GM12891 (cell line): ENCODE data around the gene MRPL16.

Experiments used
- PAX5 ChIP-seq: IDR thresholded peaks from 2 replicates; pipeline ENCODE4 v1.6.1; 2011; ENCODE audit warnings: low read length, moderate library complexity, mild to moderate bottlenecking; ENCODE audit not compliant: insufficient read depth, severe bottlenecking
- POLR2A ChIP-seq: IDR thresholded peaks from 2 replicates; pipeline ENCODE4 v1.6.1; 2011; ENCODE audit warnings: low read depth, low read length, control low read depth
- POLR2AphosphoS5 ChIP-seq: IDR thresholded peaks from 2 replicates; pipeline ENCODE4 v1.6.1; 2011; ENCODE audit warnings: low read depth, low read length, control low read depth
- SPI1 ChIP-seq: IDR thresholded peaks from 2 replicates; pipeline ENCODE4 v1.6.1; 2011; ENCODE audit warnings: low read depth, low read length, control low read depth
- TAF1 ChIP-seq: IDR thresholded peaks from 2 replicates; pipeline ENCODE4 v1.6.1; 2011; ENCODE audit warnings: low read depth, low read length, control low read depth

DNA sequence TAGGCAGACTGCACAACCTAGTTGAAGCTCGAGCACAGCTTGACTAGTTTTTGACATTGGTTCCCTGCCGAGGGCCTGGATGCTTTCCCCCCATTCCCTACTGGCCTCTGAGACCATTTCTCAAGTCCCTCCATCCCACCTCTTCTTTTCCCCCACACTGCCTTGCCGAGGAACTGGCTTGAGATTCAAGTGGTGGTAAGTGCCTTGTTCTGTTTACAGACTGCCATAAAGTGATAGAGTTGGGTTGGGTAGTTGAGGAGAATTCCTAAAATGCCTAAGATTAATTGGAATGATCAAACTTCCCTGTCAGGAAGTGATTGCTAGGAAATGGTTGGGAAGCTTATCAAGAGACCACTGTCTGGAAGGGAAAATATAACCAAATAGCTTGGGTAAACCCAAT lies 16.2 kb downstream of the MRPL16 start:
- TF ChIP-seq POLR2AphosphoS5 (no peak), POLR2A (no peak), SPI1 (no peak), TAF1 (no peak), PAX5 (no peak)
